Effector memory CD4-positive, alpha-beta T cell (primary cell): Measurements from ENCODE around the gene C6orf89.
A peak's percentile ranks its signal among the peaks of the same experiment; 100 is the strongest.
"Not testable (repeated sequence)": the region's sequence is repeated elsewhere in the genome, so short reads cannot be mapped to it uniquely, and the experiment has no call there.

Experiments
- DNase-seq, 3 donors: peaks; one replicate each; pipeline ENCODE4 v3.0.0-alpha.2; 2020
- H3K27ac ChIP-seq: 2 replicates; pipeline ENCODE4 v1.7.0; 2013; ENCODE audit warnings: mild to moderate bottlenecking, low read length, moderate library complexity; ENCODE audit not compliant: insufficient read depth, poor library complexity, severe bottlenecking
- H3K27me3 ChIP-seq: replicated peaks from 2 replicates; pipeline ENCODE4 v1.7.0; 2013; ENCODE audit warnings: mild to moderate bottlenecking, low read length; ENCODE audit not compliant: insufficient read depth, control insufficient read depth, poor library complexity, severe bottlenecking
- H3K36me3 ChIP-seq: 2 replicates; pipeline ENCODE4 v1.7.0; 2013; ENCODE audit warnings: mild to moderate bottlenecking, low read length, moderate library complexity; ENCODE audit not compliant: control insufficient read depth, insufficient read depth
- H3K4me1 ChIP-seq: 2 replicates; pipeline ENCODE4 v1.7.0; 2013; ENCODE audit warnings: low read length, mild to moderate bottlenecking; ENCODE audit not compliant: control insufficient read depth, insufficient read depth, poor library complexity, severe bottlenecking
- H3K4me3 ChIP-seq: 2 replicates; pipeline ENCODE4 v1.7.0; 2013; ENCODE audit warnings: low read length, low read depth, mild to moderate bottlenecking; ENCODE audit not compliant: insufficient read depth, poor library complexity, severe bottlenecking
- H3K9me3 ChIP-seq: 2 replicates; pipeline ENCODE4 v1.7.0; 2013; ENCODE audit warnings: mild to moderate bottlenecking, low read length, moderate library complexity; ENCODE audit not compliant: control insufficient read depth

Gene C6orf89

GRCh38 chr6:36886950-36887618 lies 1.3 kb downstream of the C6orf89 start:
- Histone ChIP-seq H3K4me1 (peaks cover 9% of the 10 kb centered on the region), H3K9me3 (no peaks in the 10 kb centered on the region), H3K36me3 (peaks cover 3% of the 10 kb centered on the region), H3K27me3 (no peaks in the 10 kb centered on the region), H3K4me3 (peak overlapping the region; percentile 66), H3K27ac (peak overlapping the region; percentile 71)
- no peak for DNase-seq

GRCh38 chr6:36888115-36888643 lies 2.4 kb downstream of the C6orf89 start:
- Histone ChIP-seq H3K36me3 (peaks cover 10% of the 10 kb centered on the region), H3K4me3 (no peak overlapping the region), H3K27ac (no peak overlapping the region), H3K4me1 (peaks cover 9% of the 10 kb centered on the region), H3K27me3 (no peaks in the 10 kb centered on the region), H3K9me3 (no peaks in the 10 kb centered on the region)
- DNase-seq: no peak

GRCh38 chr6:36888654-36889481 lies 3.1 kb downstream of the C6orf89 start:
- Histone ChIP-seq H3K36me3 (peaks cover 10% of the 10 kb centered on the region), H3K4me1 (peaks cover 9% of the 10 kb centered on the region), H3K9me3 (no peaks in the 10 kb centered on the region), H3K4me3 (no peak overlapping the region), H3K27me3 (no peaks in the 10 kb centered on the region), H3K27ac (no peak overlapping the region)
- DNase-seq: no peak

GRCh38 chr6:36890112-36890663 lies 4.4 kb downstream of the C6orf89 start:
- peaks cover 8% of the 10 kb centered on the region for H3K4me1 ChIP-seq
- no peak for DNase-seq
- no peaks in the 10 kb centered on the region for H3K9me3 ChIP-seq
- H3K27me3 ChIP-seq: no peaks in the 10 kb centered on the region
- H3K36me3 ChIP-seq: peaks cover 20% of the 10 kb centered on the region
- H3K4me3 ChIP-seq: no peak overlapping the region
- no peak overlapping the region for H3K27ac ChIP-seq

DNA sequence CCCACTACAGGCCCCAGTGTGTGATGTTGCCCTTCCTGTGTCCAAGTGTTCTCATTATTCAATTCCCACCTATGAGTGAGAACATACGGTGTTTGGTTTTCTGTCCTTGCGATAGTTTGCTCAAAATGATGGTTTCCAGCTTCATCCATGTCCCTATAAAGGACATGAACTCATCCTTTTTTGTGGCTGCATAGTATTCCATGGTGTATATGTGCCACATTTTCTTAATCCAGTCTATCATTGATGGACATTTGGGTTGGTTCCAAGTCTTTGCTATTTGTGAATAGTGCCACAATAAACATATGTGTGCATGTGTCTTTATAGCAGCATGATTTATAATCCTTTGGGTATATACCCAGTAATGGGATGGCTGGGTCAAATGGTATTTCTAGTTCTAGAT lies 5.4 kb downstream of the C6orf89 start:
- not testable (repeated sequence) for H3K4me1 ChIP-seq, H3K27me3 ChIP-seq, DNase-seq, H3K9me3 ChIP-seq, H3K27ac ChIP-seq, H3K4me3 ChIP-seq
- peaks cover 21% of the 10 kb centered on the region for H3K36me3 ChIP-seq

GRCh38 chr6:36893976-36894932 lies 8.5 kb downstream of the C6orf89 start:
- no peak for DNase-seq
- H3K27ac ChIP-seq: no peak overlapping the region
- H3K9me3 ChIP-seq: no peaks in the 10 kb centered on the region
- H3K27me3 ChIP-seq: no peaks in the 10 kb centered on the region
- no peaks in the 10 kb centered on the region for H3K4me1 ChIP-seq
- no peak overlapping the region for H3K4me3 ChIP-seq
- peaks cover 24% of the 10 kb centered on the region for H3K36me3 ChIP-seq

DNA sequence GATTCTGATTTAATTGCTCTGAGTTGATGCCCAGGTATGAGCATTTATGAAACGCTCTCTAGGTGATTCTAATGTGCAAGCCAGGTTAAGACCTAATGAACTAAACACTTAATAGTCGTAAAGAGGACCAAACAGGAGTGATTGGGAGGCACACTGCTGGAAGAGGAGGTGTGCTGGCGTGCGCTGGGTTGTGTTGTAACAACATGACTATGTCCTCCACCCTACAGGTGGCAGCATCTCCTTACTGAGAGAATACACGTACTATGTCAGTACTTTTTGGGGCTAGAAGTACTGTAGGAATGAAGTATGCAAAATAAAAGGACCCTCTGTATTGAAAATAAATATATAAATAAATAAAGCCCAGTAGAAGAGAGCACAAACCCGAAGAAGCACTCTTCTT lies 11.9 kb downstream of the C6orf89 start:
- no peak overlapping the region for H3K27ac ChIP-seq
- H3K4me3 ChIP-seq: no peak overlapping the region
- no peak for DNase-seq
- peaks cover 24% of the 10 kb centered on the region for H3K36me3 ChIP-seq
- no peaks in the 10 kb centered on the region for H3K9me3 ChIP-seq
- H3K4me1 ChIP-seq: no peaks in the 10 kb centered on the region
- H3K27me3 ChIP-seq: no peaks in the 10 kb centered on the region

GRCh38 chr6:36904114-36904513 lies 18.4 kb downstream of the C6orf89 start:
- no peaks in the 10 kb centered on the region for H3K9me3 ChIP-seq
- no peak for DNase-seq
- peaks cover 4% of the 10 kb centered on the region for H3K4me1 ChIP-seq
- no peaks in the 10 kb centered on the region for H3K27me3 ChIP-seq
- H3K36me3 ChIP-seq: peaks cover 23% of the 10 kb centered on the region
- no peak overlapping the region for H3K27ac ChIP-seq
- no peak overlapping the region for H3K4me3 ChIP-seq

DNA sequence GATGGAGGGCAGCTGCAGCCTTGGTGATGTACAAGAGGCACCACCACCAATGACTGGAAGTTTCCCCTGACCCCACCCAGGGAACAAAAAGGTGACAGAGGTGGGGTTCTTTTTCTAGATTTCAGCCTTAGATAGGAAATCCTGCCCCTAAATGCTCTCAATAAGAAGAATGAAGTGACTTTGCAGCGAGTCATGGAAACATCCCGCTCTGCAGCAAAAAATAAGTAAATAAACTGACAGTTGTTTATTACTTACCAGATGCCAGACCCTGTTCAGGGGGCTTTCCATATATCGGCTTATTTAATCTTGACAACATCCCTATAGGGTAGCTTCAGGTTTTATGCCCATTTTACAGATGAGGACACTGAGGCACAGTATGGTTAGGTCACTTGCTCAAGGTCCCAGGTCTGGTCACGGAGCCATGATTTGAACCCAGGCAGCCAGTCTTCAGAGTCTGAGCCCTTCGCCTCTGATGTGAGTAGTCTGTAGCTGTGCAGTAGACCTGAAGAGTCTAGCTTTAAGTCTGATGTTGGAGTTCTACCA lies 19.2 kb downstream of the C6orf89 start:
- peaks cover 4% of the 10 kb centered on the region for H3K4me1 ChIP-seq
- no peak for DNase-seq
- no peaks in the 10 kb centered on the region for H3K9me3 ChIP-seq
- peaks cover 23% of the 10 kb centered on the region for H3K36me3 ChIP-seq
- no peaks in the 10 kb centered on the region for H3K27me3 ChIP-seq
- no peak overlapping the region for H3K4me3 ChIP-seq
- H3K27ac ChIP-seq: no peak overlapping the region
